Prostate gland (tissue), 2 donors: Measurements from ENCODE around the gene TGFB1.

Experiments used
- POLR2A ChIP-seq: fragments of 450-650 bp; IDR thresholded peaks from one replicate; pipeline ENCODE4 v1.6.1; 2016; ENCODE audit warnings: antibody characterized with exemption, mild to moderate bottlenecking
- POLR2AphosphoS5 ChIP-seq: sonication (generic); formaldehyde crosslinking; IDR thresholded peaks from one replicate; pipeline ENCODE4 v1.6.1; 2017; ENCODE audit warnings: antibody characterized with exemption
- TF ChIP-seq, protein P1 (sequence below), 4 experiments: fragments of 200-600 bp in 2 of 4; fragments of 450-650 bp in 2 of 4; sonication (generic) in 2 of 4; IDR thresholded peaks; 1 replicate in 3 of 4; 2 replicates in 1 of 4; pipeline ENCODE4 v1.5.1; 2016 to 2019; ENCODE audit warnings: antibody characterized with exemption in 4 of 4, mild to moderate bottlenecking in 2 of 4, moderate library complexity in 2 of 4

GRCh38 chr19:41354343-41354953 is 726 bp upstream of the TGFB1 start:
- TF ChIP-seq, protein P1, sequence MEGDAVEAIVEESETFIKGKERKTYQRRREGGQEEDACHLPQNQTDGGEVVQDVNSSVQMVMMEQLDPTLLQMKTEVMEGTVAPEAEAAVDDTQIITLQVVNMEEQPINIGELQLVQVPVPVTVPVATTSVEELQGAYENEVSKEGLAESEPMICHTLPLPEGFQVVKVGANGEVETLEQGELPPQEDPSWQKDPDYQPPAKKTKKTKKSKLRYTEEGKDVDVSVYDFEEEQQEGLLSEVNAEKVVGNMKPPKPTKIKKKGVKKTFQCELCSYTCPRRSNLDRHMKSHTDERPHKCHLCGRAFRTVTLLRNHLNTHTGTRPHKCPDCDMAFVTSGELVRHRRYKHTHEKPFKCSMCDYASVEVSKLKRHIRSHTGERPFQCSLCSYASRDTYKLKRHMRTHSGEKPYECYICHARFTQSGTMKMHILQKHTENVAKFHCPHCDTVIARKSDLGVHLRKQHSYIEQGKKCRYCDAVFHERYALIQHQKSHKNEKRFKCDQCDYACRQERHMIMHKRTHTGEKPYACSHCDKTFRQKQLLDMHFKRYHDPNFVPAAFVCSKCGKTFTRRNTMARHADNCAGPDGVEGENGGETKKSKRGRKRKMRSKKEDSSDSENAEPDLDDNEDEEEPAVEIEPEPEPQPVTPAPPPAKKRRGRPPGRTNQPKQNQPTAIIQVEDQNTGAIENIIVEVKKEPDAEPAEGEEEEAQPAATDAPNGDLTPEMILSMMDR (IDR thresholded peaks at IDR 0.05) = no peak
- TF ChIP-seq POLR2A (no peak), POLR2AphosphoS5 (no peak)
